Prostate gland (tissue), 2 donors: ENCODE data around the gene JAM2.

ENCODE experiments used
- POLR2A ChIP-seq: fragments of 450-650 bp; IDR thresholded peaks from one replicate; pipeline ENCODE4 v1.6.1; 2016; ENCODE audit warnings: antibody characterized with exemption, mild to moderate bottlenecking
- TF ChIP-seq, protein P1 (sequence below), 4 experiments: fragments of 200-600 bp in 2 of 4; fragments of 450-650 bp in 2 of 4; sonication (generic) in 2 of 4; IDR thresholded peaks; 1 replicate in 3 of 4; 2 replicates in 1 of 4; pipeline ENCODE4 v1.5.1; 2016 to 2019; ENCODE audit warnings: antibody characterized with exemption in 4 of 4, mild to moderate bottlenecking in 2 of 4, moderate library complexity in 2 of 4

DNA sequence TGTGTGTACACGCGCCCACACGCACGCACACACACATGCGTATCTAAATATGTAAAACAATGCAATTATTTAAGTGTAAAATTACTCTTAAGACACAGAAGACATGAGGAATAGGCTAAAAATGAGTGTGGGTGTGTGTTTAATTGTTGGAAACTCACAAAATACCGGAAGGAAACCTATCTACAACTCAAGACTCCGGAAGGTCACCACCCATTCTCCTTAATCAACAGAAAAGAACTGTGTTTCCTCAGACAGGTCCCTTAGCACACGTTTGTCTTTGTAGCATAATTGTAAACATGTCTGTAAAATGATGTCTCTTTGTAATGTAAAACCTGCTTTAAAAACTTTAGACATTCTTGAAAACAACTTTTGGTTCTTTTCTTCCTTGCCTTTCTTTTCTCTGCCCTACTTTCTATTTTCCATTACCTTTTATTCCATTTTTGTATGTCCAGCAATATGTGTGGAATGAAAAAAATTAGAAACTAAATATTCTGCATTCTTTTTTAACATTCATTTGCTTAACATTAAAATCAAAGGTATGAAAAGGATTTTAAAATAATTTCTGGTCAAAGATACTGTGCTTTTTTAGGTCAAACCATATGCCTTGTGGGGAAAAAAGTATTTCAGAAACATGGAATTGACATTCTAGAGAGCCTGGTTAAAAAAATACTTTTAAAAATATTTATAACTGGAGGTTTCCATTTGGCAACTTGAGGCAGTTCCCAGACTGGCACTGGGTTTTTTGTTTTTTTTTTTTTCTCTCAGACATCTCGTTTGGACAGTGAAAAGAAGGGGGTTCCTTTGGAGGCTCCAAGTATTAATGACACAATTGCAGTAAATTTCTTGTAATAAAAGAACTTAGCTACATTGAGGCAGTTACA is 49.5 kb downstream of the JAM2 start:
- no peak for TF ChIP-seq POLR2A
- TF ChIP-seq, protein P1, sequence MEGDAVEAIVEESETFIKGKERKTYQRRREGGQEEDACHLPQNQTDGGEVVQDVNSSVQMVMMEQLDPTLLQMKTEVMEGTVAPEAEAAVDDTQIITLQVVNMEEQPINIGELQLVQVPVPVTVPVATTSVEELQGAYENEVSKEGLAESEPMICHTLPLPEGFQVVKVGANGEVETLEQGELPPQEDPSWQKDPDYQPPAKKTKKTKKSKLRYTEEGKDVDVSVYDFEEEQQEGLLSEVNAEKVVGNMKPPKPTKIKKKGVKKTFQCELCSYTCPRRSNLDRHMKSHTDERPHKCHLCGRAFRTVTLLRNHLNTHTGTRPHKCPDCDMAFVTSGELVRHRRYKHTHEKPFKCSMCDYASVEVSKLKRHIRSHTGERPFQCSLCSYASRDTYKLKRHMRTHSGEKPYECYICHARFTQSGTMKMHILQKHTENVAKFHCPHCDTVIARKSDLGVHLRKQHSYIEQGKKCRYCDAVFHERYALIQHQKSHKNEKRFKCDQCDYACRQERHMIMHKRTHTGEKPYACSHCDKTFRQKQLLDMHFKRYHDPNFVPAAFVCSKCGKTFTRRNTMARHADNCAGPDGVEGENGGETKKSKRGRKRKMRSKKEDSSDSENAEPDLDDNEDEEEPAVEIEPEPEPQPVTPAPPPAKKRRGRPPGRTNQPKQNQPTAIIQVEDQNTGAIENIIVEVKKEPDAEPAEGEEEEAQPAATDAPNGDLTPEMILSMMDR (IDR thresholded peaks at IDR 0.05): no peak
